Measurements from ENCODE around the gene TCEA3.

- TF ChIP-seq, protein P1, sequence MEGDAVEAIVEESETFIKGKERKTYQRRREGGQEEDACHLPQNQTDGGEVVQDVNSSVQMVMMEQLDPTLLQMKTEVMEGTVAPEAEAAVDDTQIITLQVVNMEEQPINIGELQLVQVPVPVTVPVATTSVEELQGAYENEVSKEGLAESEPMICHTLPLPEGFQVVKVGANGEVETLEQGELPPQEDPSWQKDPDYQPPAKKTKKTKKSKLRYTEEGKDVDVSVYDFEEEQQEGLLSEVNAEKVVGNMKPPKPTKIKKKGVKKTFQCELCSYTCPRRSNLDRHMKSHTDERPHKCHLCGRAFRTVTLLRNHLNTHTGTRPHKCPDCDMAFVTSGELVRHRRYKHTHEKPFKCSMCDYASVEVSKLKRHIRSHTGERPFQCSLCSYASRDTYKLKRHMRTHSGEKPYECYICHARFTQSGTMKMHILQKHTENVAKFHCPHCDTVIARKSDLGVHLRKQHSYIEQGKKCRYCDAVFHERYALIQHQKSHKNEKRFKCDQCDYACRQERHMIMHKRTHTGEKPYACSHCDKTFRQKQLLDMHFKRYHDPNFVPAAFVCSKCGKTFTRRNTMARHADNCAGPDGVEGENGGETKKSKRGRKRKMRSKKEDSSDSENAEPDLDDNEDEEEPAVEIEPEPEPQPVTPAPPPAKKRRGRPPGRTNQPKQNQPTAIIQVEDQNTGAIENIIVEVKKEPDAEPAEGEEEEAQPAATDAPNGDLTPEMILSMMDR (IDR thresholded peaks at IDR 0.05) = no peak
- no peak for TF ChIP-seq POLR2A (IDR thresholded peaks at IDR 0.05)
Measured at GRCh38 chr1:23352096-23352695, 72.4 kb downstream of the TCEA3 start.
